ENCODE results near the gene LAMA2.
"Not testable (repeated sequence)": the region's sequence is repeated elsewhere in the genome, so short reads cannot be mapped to it uniquely, and the experiment has no call there.

DNA sequence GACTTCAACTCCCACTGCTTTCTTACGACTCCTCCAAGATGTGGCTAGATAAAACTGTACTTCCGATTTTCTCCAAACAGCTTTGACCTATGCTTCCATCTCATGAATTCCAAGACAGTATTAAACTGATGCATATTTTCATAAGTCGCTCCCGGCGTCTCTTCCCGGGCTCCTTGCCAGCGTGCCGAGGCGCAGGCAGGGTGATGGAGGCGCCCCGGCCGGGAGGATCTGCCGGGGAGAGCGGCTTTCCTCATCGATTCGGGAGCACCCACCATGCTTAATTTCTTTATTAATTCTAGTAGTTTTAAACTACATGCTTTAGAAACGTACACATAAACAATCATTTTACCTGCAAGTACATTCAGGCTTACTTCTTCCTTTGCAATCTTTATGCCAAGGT is 276.3 kb downstream of the LAMA2 start:
- TF ChIP-seq, protein P1, sequence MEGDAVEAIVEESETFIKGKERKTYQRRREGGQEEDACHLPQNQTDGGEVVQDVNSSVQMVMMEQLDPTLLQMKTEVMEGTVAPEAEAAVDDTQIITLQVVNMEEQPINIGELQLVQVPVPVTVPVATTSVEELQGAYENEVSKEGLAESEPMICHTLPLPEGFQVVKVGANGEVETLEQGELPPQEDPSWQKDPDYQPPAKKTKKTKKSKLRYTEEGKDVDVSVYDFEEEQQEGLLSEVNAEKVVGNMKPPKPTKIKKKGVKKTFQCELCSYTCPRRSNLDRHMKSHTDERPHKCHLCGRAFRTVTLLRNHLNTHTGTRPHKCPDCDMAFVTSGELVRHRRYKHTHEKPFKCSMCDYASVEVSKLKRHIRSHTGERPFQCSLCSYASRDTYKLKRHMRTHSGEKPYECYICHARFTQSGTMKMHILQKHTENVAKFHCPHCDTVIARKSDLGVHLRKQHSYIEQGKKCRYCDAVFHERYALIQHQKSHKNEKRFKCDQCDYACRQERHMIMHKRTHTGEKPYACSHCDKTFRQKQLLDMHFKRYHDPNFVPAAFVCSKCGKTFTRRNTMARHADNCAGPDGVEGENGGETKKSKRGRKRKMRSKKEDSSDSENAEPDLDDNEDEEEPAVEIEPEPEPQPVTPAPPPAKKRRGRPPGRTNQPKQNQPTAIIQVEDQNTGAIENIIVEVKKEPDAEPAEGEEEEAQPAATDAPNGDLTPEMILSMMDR (IDR thresholded peaks at IDR 0.05), result not testable (repeated sequence)
- TF ChIP-seq POLR2A (IDR thresholded peaks at IDR 0.05), result not testable (repeated sequence)
